Midbrain (tissue), 1 donor: ENCODE results near the gene GALNS.
"Not testable (repeated sequence)": the region's sequence is repeated elsewhere in the genome, so short reads cannot be mapped to it uniquely, and the experiment has no call there.

Experiments
- DNase-seq: peaks from one replicate; lab custom pipeline; 2025; lab: John Stamatoyannopoulos, UW

GALNS gene

DNA sequence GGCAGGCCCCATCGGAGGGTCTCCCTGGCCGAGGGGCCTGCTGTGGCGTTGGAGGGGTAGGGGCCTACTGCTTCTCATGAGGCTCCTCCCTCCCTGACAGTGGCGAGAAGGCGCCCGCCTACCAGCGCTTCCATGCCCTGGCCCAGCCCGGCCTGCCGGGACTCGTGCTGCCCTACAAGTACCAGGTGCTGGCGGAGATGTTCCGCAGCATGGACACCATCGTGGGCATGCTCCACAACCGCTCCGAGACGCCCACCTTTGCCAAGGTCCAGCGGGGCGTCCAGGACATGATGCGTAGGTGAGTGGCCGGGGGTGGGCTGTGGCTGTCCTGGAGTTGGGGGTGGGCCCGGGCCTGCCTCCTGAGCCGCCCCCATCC is 51.4 kb downstream of the GALNS start:
- no peak for DNase-seq

DNA sequence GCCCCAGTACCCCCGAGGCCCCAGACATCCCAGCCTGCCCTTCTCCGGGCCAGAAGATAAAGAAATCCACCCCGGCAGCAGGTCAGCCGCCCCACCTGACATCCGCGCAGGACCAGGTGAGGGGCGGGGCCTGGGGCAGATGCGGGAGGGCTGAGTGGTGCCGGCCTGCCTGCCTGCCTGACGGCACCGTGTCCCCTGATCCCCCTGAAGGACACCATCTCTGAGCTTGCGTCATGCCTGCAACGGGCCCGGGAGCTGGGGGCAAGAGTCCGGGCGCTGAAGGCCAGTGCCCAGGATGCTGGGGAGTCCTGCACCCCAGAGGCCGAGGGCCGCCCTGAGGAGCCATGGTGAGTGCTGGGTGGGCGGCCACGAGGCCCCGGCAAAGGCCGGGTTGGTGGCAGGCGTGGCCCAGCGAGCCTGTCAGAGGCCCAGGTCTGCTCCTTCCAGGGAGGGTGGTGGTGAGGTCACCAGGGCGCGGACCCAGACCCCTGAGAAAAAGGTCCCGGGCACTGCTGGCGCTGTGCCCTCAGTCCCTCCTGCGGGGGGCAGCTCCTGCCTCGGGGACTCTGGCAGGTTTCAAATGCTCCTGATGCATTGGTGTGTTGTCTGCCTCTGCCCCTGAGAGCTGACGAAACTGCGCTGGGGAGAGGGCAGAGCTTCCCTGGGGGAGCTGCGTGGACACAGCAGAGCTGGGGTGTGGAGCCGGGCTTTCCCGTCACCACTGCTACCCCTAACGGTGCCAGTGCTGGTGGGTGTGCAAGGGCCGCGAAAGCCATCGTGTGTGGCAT is 52.0 kb downstream of the GALNS start:
- no peak for DNase-seq

DNA sequence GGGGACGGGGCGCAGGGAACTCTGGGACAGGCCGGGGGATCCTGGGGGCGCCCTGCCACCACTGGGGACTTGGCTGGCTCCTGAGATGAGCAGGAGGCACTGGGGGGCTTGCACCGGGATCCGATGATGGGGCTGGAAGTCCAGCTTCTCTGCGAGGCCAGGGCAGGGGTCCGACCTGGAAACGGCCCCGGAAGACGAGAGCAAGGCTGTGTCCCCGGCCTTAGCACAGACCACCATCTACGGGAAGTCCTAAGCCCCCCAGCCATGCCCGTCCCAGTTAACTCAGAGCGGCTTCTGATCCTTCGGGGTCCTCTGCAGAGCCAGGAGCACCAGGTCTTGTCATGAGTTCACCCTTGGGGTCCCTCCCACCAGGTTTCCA is 52.6 kb downstream of the GALNS start:
- DNase-seq, result no peak

DNA sequence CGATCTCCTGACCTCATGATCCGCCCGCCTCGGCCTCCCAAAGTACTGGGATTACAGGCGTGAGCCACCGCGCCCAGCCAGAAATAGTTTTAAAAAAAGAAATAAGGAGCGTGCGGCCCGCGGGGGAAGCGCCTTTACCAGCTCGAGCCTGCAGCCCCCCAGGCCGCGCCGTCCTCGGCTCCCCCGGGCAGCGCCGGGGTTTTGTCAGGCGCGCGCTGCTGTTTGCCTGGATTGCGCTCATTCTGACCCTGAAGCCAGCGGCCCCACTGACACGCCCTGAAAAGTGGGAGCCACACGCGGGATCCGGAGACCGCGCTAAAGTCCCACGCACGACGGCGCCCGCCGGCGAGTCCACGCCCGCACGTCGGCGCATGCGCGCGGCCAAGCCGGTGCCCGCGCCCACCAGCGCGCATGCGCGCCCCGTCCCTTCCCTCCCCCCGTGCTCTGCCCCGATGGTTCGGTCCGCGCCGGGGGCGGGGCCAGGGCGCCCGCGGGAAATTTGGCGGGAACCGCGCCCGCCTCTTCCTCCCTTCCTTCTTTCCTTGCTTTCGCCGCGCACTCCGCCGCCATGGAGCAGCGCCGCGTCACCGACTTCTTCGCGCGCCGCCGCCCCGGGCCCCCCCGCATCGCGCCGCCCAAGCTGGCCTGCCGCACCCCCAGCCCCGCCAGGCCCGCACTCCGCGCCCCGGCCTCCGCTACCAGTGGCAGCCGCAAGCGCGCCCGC is 53.3 kb downstream of the GALNS start, which contains the start of gene CDT1:
Gene CDT1, plus strand, starts transcription at position 526 of the 724 bp plus-strand sequence. Its CDS starts 43 bp downstream, at position 569.
- DNase-seq, result peak; percentile 80

DNA sequence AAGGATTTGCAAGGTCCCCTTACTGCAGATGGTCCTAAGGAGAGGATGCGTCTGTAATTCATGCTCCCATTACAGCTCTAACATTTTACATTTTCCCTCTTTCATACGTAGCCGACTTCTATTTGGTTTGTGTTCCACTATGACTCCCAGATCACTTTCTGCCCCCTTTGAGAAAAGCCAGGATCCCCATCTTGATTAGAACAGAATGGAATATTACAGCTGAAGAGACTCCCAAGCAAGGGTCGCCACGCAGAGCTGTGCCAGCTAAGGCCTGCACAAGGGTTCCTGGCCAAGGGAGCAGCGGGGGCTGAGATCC is 56.5 kb downstream of the GALNS start:
- no peak for DNase-seq

DNA sequence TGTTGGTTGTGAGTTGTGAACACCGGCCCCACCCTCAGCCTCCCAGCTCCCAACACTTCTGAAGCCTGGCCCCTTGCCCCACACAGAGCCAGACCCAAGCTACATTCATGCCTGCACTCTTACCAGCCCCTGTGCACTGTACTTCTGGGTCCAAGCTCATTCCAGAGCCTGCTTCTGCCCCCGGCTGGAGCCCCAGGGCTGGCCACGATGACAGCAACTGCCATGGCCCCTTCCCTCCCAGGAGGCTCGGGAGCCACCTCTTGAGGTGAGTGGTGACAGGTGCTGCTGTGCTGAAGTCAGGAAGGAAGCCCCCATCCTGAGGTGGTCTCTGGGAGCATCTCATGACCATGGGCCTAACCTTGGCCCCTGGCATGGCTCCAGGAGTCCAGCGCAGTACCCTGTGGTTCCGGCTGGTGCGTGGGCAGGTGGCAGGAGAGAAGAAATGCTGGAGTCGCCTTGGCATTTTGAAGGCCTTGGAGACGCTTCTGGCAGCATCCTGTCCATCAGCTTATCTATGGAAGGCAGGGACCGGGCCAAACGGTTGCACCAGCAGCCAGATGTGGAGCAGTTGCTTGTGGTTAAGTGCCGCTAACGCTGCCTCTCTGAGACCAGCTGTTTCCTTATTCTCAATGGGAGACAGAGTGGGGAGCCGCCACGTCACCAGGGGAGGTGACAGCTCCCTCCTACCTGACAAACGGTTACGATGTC is 57.0 kb downstream of the GALNS start:
- no peak for DNase-seq

DNA sequence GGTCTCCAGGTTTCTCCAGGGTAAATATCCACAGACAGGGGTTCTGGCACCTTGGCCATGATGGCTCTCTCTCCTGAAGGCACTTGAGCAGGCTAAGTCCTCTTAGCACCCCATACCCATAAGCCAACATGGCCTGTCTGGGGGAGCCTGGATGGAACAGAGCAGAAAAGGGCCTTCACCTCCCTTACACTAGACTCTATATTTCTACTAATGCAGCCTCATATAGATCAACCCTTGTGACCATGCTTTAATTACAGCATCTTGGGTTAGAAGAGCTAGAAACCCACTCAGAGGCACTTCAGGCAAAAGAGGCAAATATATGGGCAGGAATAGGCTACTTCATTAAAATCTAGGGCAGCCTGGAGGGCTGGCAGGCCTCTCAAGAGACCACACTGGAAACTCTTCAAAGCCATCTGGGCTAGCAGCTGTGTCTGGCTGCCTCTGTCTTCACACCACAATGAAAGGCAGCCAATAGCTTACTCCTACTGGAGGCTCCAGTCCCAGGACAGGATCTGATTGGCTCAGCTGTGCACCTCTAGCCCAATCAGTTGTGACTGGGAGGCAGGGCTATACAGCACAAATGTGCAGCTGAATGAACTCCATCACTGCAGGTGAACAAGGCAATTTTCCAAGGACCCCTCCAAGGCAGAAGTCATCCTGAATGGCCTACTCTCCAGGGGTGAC is 57.8 kb downstream of the GALNS start:
- no peak for DNase-seq

DNA sequence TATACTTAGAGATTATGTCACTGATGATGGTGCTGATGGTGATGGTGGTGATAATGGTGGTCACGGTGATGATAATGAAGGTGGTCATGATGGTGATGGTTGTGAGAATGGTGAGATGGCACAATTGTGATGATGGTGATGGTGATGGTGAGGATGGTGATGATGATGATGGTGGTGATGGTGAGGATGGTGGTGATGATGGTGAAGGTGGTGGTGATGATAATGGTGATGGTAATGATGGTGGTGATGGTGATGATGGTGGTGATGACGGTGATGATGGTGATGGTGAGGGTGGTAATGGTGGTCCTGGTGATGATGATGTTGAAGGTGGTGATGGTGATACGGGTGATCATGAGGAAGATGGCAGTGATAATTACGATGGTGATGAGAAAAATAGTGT is 58.7 kb downstream of the GALNS start:
- DNase-seq, result no peak

DNA sequence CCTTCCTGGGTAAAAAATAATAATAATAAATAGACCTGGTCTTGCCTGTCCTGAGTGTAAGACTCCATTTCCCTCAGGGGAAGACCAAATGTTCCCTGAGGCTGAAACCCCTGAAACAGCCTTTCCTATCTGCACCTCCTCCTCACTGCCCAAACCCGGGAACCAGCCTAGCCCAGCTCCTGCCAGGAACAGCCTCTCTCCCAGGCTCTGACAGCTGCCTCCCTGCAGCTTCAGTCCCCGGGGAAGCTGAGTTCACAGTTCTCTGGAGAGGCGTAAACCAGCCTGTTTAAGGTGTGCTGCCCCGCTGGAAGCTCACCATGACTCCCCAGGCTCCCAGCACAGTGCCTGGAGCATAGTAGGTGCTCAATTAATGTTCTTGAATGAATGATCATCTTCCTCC is 60.5 kb downstream of the GALNS start:
- no peak for DNase-seq

DNA sequence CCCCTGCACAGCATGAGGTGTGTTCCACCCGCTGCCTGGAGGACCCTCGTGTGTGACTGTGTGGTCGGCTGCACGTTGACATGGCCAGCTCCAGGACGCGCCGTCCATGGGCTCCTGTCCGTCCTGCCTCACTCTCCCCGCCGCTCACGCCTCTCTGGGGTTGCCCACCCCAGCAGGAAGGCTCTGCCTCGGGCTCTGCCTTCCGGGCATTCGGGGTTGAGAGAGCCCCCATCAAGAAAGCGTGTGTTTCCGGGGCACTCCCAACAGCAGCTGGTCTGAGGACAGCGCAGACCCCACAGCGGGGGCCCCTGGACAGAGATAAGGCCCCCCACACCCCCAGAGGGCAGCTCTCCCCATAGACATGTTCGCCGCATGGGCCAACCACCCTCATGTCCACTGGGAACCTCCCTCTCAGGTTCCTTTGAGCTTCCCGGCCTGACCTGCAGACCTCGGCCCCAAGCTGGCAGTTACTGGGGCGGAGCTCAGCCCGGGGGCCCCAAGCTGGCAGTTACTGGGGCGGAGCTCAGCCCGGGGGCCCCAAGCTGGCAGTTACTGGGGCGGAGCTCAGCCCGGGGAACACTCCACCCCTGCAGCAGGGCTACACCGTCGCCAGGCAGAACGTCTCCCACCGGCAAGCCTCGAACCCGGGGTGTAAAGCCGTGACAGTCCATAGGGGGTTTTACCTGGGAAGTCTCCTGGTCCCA is 63.3 kb downstream of the GALNS start:
- no peak for DNase-seq

DNA sequence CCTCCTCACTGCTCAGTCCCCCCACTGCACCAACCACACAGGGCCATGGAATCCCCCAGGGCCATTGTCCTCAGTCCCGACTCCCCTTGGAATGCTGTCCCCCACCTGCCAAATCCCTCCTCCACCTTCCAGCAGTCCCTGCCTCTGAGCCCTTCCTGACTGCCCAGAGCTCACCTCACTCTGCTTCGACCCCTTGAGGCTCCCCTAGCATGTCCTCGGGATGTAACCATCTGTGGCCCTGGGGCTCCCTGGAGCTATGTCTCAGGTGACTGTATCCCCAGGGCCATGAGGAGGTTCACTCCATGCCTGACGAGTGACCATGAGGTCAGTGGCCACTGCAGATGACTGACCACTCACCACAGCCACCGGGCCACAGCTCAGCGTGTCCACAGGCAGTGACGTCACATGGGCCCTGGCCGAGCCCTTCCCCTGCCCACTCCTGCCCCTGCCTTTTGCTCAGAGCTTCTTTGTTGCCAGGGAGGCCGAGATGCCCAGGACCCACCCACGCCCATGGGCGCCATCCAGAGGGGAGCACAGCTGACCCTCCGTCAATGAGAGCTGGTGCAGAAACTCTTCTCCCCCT is 64.0 kb downstream of the GALNS start:
- DNase-seq, result no peak

DNA sequence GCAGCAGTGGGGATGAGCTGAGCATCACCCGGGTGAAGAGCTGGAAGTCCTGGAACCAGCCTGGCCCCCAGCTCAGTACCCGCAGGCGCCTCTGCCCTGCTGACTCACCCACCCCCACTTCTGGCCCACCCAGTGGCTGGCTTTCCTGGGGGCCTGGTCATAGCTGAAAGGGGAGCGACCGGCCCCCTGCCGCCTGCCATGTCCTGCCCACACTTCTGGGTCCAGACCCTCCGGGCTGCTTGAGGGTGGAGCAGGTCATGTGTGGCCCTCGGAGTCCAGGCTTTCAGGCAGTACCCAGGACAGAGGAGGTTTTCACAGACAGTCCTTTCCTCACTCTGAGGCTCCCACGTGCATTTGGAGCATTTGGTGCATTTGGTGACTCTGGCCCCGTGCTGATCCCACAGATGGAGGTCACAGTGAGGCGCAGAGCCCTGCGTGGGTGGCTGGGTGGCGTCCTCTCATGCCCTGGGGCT is 64.6 kb downstream of the GALNS start:
- DNase-seq, result no peak

DNA sequence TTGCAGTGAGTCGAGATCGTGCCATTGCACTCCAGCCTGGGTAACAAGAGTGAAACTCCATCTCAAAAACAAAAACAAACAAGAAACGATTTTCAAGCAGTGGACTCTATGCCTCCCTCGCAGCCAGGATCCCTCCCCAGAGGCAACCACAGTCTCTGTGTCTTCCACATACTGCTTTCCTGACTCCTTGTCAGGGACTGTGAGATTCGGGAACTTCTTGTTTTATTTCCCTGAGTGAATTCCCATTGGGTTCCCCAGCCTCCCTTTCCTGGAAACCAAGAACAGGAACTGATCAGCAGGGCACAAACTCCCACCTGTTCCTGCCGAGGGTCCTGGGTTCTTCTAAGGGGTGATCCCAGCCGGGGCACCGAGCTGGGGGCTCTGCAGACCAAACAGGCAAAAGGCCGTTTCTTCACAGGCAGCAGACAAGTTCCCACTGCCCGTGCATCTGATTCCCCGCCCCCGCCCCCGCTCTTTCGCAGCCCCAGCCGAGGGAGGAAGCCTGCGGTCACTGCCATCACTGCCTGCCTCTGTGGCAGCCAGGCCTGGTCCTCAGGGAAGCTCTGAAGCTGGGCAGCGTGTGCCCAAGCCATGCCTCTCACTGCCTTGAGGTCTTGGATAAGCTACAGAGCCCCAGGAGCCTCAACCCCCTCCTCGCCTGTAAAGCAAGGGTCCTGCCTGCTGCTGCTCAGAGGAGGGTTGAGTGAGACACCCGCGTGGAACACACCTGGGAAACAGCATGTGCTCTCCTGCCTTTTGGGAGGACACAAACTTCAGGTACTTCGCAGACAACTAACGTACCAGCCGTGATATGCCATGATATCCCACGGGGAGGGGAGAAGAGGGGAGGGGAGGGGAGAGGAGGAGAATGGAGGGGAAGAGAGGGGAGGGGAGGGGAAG is 66.2 kb downstream of the GALNS start:
- DNase-seq, result peak; percentile 31

DNA sequence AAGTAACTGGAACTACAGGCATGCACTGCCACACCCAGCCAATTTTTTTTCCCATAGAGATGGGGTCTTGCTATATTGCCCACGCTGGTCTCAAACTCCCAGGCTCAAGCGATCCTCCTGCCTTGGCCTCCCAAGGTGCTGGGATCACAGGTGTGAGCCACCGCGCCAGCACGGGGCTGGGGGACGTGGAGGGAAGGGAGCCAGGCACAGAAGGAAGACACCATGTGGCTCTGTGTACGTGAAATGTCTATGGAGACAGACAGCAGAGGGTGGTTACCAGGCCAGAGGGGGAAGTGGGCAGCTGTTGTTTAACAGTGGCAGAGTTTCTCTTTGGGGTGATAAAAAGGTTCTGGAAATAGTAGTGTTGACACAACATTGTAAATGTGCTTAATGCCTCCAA is 67.2 kb downstream of the GALNS start:
- peak; percentile 28 for DNase-seq

DNA sequence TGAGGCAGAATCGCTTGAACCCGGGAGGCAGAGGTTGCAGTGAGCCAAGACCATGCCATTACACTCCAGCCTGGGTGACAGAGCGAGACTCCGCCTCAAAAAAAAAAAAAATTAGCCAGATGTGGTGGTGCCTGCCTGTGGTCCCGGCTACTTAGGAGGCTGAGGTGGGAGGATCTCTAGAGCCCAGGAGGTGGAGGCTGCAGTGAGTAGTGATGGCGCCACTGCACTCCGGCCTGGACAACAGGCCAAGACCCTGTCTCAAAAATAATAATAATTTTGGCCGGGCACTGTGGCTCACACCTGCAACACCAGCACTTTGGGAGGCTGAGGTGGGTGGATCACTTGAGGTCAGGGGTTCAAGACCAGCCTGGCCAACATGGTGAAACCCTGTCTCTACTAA is 68.0 kb downstream of the GALNS start:
- DNase-seq, result not testable (repeated sequence)

DNA sequence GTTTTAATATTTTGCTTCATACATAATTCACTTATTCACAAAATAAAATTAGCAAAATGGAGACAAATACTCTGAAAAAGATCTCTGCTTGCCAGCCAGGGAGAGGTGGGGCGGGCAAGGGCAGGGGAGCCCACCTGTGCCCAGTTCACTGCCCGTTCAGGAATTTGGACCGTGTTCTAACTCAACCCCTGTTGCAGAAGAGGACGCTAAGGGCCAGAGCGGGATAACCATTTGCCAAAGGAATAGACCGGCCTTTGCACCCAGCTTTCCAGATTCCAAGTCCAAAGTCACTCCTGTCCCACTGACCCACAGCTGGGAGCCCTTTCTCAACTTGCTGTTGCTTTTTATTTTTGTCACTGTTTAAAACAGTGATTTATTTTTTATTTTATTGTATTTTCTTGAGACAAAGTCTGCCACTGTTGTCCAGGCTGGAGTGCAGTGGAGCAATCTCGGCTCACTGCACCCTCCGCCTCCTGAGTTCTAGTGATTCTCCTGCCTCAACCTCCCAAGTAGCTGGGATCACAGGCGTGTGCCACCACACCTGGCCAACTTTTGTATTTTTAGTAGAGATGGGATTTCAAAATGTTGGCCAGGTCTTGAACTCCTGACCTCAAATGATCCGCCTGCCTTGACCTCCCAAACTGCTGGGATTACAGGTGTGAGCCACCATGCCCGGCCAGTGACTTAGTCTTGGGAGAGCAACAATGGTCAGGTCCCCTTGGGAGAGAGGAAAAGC is 69.0 kb downstream of the GALNS start:
- no peak for DNase-seq

DNA sequence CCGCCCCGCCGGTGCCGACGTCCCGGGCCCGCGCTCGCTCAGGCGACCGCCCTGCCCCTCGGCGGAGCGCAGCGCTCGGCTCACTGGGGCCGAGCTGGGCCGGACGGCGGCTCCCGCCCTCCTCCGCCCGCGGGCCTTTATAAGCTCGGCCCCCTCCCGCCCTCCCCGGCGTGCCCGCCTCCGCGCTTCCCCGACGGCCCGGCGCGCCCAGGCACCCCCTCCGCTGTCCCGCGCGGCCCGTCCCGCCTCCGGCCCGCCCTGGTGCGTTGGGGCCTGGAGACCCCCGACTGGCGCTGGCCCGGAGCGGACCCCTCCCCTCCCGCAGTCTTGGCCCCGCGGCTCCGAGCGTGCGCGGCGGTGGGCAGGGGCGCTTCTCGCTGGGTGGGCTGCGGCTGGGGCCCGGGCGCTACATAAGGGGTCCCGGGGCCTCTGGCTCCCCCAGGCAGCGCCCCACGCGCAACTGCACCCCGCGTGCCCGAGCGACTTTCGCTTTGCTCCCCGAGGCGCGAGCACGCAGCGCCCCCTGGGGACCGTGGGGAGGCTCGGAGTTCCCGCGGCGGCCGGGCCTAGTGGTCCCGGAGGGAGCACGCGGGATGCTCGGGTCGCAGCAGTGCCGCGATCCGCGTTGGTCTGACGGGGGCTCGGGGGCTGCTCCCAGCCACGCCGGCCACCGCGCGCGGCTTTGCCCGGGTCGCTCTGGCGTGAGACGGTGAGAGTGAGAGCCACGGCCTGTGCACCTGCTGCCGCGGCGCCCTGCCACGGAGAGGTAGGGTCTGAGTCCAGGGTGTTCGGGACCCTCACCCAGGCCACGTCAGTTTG is 71.4 kb downstream of the GALNS start, which contains the start of gene PIEZO1:
Gene PIEZO1, minus strand, starts transcription at position 115 of the 819 bp plus-strand sequence. CDS start 256 bp downstream, outside the sequence.
- peak; percentile 62 for DNase-seq

DNA sequence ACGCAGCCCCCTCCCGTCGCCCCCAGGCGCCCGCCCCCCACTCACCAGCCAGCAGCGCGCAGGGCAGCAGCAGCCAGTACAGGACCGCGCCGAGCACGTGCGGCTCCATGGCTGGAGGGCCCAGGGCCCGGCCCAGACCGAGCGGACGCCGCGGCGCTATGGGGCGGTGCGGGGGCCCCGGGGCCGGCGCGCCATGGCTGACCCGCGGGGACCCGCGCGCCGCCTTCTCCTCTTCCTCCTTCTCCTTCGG is 72.0 kb downstream of the GALNS start:
- DNase-seq, result no peak
